Hepatic stellate cell (primary cell): ENCODE measurements around the gene CNEP1R1.

Experiments
- DNase-seq: peaks from one replicate; pipeline ENCODE4 v3.0.0; 2011; ENCODE audit warnings: low spot score

The CNEP1R1 gene

DNA sequence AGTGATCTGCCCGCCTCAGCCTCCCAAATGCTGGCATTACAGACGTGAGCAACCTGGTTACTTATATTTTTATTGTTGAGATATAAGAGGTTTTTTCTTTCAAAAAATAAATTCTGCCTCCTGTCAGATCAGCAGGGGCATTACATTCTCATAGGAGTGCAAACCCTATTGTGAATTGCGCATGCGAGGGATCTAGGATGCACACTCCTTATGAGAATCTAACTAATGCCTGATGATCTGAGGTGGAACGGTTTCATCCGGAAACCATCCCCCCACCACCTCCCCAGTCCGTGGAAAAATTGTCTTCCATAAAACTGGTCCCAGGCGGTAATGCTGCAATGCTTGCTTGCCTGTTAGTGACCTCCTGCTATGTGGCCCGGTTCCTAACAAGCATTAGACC is 7.5 kb upstream of the CNEP1R1 start:
- DNase-seq: no peak

DNA sequence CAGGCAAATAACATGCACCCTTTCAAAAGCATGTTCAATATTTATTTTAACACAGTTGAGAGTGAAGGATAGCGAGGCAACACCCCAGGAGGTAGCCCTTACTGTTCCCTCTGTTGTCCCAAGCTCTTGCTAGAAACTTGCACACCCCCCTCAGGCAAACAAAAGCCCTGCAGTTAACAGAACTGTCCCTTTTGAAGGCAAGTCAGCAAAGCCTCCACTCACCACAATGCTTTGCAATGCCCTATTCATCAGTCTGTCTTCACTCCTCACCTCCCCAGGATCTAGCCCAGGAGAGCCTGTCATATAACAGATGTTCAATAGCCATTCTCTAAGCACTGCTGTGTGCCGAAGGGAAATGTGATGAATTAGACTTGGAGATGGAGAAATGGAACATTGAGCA is 3.5 kb upstream of the CNEP1R1 start:
- DNase-seq: no peak

DNA sequence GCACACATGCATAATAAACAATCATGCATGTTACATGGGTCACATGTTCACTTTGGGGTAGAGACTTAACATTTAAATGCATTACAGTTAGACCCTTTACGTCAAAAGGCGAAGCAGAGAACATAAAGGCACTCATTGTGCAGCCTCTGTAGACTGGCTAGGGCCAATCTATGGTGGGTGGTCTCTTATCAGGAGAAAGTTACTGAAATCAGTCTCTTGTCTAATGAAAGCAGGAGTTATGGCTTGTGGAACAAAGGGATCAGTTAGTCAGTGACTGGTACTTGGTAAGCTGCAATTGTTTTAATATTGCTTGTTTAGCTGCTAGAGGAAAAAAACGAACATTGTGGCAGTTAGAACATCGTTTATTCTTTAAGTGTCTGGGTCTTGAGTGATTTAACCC is 1.4 kb upstream of the CNEP1R1 start:
- no peak for DNase-seq

DNA sequence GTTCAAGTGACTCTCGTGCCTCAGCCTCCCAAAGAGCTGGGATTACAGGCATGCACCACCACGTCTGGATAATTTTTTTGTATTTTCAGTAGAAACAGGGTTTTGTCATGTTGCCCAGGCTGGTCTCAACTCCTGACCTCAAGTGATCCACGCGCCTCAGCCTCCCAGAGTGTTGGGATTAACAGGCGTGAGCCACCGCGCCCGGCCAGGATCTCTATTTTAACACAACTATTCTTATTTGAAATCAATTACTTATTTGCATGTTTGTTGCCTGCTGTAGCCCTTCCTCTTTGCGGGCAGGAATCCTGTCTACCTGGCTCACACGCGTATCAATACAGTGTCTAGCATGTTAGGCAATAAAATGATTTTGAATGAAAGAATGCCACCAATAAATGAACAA is 818 bp upstream of the CNEP1R1 start:
- no peak for DNase-seq

DNA sequence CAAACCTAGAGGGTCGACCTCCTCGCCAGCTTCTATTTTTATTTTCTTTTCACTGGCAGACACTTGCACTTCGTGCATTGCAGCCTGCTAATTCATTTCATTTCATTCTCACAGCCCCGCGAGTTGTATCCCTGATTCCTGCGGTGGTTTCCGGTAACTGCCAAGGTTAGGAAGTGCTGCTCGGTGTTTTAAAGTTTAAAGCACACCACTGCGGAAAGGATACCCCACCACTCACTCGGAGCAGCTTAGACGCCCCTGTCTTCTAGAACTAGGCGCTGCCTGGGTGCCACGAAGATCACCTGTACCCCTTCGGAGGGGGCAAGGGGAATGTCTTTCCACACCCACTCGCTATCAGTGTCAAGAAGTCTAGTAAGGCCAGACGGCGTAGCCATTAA is 509 bp downstream of the CNEP1R1 start:
- peak; percentile 26 for DNase-seq

DNA sequence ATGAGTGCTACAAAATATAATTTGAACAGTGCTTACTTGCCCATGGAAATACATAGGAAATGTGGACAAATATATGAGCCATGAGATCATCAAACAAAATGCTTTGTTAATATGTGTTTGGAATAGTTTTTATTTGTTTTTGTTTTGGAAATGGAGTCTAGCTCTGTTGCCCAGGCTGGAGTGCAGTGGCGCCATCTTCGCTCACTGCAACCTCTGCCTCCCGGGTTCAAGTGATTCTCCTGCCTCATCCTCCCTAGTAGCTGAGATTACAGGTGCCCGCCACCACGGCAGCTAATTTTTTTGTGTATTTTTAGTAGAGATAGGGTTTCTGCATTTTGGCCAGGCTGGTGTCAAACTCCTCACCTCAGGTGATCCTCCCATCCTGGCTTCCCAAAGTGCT is 2.8 kb downstream of the CNEP1R1 start:
- DNase-seq: no peak

DNA sequence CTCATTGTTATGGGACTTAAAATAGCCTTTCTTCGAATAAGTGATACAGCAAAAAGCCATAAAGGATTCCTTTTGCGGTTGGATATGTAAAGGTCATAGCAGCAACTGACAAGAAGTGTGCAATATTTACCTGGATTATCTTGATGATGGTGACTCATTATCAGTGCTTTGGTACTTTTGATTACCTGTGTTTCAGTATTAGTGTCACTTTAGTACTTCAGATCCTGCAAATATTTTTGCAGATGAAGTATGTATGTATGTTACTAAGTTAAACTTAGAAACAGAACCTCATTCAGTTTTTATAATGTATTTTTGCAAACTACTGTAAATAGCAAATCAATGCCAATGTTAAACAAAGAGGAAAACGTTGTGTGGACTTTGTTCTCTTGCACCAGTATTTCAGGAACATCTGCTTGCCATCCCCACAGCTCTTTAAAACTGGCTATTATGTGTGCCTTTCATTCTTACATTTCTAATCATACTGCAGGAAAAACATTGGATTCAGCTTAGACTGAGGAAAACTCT is 10.5 kb downstream of the CNEP1R1 start:
- DNase-seq: no peak

DNA sequence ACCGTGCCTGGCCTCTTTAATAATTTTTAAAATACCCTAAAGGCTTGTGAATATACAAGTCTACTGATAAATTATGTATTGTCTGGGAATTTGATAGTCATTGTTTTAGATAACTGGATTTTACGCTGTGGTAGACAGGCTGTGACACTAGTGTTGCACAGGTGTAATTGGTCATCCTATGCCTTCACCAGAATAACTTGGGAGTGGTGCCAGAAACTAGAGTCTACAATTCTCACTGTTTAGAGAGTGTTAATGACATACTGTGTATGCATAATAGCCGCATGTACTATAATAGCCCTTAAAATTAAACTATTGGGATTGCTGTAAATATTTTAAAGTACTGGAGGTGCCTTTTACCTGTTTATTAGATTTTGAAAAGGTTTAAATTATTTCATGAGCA is 11.4 kb downstream of the CNEP1R1 start:
- no peak for DNase-seq

DNA sequence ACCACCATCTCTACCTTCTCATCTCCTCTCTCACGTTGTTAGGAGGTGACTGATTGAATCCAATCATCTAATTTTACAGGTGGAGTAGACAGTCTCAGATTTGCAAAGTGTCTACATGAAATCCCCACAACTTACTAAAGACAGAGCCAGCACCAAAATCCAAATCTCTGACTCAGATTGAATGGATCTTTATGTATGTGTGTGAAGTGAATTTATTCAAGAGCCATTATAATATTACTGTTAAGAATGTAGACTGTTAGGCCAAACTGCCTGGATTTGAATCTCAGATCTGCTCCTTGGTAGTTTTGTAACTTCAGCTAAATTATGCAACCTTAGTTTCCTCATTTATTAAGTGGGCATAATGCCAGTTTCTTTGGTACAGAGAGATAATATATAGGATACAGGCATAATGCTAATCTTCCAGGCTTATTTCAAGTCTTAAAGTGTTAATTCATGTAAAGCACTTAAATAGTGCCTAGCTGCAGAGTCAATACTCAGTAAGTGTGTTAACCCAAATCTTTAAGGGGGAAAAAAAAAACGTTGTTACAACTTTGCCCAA is 12.7 kb downstream of the CNEP1R1 start:
- DNase-seq: no peak

DNA sequence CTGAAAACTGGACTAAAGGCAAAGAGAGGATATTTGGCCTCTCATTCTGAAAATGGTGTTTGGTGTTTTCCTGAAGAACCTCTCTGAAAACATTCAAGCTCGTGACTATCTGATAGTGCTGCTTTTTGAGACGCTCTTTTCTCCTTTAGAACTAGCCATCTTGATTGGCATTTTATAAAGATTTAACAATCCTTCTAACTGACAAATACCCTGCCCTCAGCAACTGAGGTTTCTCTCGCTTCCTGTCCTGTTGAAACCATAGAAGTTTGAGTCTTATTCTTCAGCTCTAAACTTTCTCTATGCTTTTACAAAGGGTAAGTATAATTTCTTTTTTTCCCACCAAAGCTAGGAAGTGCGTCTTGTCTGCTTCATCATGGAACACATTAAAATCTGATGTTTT is 13.3 kb downstream of the CNEP1R1 start:
- no peak for DNase-seq

DNA sequence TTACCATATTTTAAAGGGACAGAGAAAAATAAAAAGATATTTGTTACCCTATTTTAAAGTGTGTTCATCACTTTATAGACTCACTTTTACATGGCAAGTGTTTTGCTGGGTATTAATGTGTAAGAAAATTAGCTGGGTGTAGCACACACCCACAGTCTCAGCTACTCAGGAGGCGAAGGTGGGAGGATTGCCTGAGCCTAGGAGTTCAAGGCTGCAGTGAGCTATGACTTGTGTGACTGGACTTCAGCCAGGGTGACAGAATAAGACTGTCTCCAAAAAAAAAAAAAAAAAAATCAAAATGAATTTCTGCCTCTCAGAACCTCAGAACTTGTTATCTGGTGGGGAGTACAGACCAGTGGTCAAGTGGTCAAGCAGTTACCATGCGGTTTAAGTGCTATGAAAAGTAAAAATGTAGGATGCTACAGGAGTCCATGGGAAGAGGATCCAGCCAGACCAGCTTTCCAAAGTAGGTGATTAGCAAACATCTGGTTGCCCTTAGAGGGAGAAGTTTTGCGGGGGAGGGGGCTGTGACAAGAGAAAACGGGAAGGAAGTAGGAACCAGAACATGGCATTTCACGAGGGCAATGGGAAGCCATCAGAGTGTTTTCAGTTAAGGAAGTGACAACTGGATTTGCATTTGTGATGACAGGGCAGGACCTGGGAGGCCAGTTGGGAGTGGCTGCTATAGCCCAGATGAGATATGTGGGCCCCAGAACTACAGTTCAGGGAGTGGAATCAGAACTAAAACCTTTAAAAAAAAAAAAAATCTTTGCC is 13.9 kb downstream of the CNEP1R1 start:
- no peak for DNase-seq

DNA sequence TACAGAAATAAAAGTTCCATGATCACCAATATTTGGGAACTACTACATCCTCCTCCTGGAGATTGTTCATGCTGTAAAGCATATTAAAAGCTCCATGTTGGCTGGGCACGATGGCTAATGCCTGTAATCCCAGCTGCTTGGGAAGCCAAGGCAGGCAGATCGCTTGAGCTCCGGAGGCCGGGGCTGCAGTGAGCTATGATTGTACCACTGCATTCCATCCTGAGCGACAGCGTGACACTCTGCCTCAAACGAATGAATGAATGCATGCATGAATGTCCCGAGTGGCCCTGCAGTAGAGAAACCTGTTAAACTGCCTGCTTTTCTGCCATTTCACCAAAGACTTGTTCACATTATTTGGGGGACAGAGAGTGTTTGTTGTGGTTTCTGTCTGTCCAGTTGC is 15.0 kb downstream of the CNEP1R1 start:
- DNase-seq: no peak

DNA sequence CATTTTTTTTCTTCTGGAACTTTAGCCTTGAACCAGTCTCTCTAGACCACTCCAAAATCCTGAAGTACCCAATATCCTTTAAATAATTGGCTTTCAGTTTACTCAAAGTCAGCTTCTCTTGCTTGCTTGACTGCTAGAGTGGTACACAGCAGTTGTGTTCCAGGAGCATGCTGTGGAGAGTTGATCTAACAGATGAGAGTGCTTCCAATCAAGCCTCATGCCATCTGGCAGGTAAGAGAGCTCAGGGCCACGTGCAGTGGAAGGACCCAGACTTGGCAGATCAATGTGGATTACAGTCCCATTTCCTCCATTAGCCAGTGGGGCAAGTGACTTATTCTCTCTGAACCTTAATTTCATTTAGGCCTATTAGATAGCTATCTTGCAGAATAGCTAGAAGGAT is 15.7 kb downstream of the CNEP1R1 start:
- no peak for DNase-seq

DNA sequence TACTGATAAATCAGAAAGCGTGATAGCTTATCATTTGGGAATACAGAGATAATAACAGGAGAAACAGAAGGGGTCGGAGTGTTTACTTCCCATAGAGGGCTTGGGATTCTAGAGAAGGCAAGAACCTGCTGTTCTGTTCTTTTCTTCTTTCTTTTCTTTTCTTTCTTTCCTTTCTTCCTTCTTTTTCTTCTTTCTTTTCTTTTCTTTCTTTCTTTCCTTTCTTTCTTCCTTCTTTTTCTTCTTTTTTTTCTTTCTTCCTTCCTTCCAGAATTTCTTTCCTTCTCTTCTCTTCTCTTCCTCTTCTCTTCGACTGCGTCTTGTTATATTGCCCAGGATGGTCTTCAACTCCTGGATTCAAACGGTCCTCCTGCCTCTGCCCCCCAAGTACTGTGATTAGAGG is 18.3 kb downstream of the CNEP1R1 start:
- DNase-seq: no peak

DNA sequence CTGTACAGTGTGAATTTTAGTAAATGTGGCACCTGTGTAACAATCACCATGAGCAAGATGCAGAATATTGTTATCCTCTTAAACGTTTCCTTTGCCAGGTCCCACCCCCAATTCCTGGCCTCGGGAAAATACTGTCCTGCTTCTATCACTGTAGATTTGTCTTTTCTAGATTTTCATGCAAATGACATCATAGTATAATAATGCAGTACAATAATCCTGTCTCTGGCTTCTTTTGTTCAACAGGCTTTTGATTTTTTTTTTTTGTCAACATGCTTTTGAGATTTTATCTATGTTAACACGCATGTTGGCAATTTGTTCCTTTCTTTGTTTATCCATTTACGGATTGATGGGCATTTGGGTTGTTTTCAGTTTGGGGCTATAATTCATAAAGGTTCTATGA is 20.4 kb downstream of the CNEP1R1 start:
- DNase-seq: no peak

DNA sequence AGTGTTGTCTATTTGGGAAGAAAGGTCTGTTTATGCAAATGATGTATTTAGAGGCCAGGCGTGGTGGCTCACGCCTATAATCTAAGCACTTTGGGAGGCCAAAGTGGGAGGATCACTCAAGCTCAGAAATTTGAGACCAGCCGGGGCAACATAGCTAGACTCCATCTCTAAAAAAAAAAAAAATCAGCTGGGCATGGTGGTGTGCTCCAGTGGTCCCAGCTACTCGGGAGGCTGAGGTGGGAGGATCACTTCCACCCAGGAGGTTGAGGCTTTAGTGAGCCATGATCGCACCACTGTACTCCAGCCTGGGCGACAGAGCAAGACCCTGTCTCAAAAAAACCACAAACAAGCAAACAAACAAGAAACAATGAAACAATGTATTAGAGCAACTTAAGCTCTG is 21.8 kb downstream of the CNEP1R1 start:
- no peak for DNase-seq

DNA sequence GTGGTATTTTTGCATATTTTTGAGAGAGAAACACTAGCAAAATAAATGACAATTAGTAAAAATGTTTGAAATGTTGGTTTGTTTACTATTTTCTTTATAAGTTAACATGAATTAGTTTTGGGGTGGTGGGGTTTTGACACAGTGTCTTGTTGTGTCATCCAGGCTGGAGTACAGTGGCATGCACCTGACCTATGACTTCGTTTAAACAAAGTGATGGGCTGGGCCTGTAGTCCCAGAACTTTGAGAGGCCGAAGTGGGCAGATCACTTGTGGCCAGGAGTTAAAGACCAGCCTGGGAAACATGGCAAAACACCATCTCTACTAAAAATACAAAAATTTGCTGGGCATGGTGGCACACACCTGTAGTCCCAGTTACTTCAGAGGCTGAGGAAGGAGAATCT is 22.8 kb downstream of the CNEP1R1 start:
- no peak for DNase-seq

DNA sequence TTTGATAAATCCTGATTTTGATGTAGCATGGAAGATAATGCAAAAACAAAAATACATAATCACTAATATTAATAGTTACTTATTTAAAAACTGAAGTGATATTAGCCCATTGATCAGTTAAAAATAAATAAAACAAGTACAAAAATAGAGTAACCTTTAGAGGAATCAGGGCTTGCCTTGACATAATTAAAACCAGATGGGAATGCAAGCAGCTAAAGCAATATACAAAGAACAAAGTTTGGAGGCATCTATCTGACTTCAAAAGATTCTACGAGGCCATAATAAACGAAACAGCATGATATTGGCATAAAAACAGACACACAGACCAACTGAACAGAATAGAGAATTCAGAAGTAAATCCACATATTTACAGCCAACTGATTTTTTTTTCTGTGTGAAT is 25.8 kb downstream of the CNEP1R1 start:
- DNase-seq: no peak

DNA sequence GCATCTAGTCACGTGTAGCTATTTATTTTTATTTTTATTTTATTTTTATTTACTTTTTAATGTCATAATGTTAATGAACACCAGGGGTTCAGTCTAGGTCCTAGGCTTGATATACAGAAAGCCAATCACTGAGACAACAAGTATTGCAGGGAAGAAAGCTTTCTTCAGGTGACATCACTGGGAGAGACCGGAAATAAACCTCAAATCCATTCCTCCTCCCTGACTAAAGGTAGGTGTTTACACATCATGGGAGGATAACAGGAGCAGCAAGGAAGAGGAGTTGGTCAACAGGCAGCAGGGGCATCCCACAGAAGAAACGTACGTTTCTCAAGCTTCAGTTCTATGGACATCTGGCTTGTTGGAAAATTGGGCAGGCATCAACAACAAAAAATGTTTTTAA is 31.2 kb downstream of the CNEP1R1 start:
- DNase-seq: no peak

DNA sequence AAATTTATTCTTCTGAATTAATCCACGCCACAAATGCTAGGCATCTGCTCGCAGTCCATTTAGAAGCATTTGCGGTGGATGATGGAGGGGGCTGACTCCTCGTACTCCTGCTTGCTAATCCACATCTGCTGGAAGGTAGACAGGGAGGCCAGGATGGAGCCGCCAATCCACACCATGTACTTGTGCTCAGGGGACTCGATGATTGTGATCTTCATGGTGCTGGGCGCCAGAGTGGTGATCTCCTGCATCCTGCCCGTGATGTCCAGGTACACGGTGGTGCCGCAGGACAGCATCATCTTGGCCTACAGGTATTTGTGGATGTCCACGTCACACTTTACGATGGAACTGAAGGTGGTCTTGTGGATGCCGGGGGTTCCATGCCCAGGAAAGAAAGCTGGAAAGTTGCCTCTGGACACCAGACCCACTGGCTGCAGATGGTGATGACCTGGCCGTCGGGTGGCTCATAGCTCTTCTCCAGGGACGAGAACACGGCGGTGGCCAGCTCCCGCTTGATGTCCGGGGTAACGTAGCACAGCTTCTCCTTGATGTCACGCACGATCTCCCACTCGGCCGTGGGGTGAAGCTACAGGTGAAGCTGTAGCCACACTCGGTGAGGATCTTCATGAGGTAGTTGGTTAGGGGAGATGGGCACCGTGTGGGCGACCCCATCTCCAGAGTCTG is 33.2 kb downstream of the CNEP1R1 start:
- DNase-seq: no peak

DNA sequence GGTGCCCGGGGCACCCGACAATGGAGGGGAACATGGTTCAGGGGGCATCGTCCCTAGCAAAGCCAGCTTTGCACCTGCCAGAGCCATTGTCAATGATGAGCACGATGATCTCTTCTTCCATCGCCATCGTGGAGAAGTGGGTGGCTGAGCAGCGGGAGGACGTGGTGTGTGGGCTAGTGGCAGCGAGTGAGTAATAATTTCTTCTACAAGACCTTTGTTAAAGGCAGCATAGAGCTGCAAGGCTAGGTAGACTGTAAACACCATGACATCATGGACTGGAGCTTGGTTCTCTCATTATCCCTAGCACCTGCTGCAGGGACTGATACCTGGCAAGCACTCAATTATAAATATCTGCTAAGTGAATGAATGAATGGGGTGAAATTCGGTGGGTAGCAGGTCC is 34.1 kb downstream of the CNEP1R1 start:
- no peak for DNase-seq

DNA sequence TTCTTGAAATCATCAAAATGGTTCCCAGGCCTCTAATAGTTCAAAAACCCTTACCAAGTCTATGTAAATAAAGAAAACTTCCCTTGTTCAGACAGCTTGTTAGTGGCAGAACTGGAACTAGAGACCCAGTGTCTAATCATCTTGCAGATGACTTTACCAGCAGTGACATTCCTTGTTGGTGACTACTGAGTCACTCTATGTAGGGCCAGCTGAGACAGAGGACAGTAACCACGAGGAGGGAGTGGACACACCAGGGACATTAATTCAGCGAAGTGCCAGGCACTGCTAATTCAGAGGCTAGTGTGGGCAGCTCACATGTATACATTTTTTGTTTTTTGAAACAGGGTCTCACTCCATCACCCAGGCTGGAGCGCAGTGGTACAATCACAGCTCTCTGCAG is 34.6 kb downstream of the CNEP1R1 start:
- DNase-seq: no peak

DNA sequence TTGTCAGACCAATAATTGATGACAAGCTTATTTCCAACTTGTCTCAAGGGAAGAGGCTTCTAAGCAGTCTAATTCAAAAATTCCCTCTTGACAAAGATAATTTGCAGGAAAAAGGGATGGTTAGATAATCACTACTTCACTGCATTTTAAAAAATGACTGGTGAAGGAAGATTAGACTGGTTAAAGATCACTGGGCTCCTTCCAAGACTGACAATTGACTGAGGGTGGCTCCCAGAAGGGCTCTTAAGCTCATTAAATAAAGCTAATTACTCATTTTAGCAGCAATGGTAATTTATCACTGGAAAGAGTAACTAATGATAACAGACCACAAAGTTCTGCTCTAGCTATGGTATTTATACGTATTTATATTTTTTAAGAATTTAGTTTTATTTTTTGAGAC is 36.3 kb downstream of the CNEP1R1 start:
- DNase-seq: no peak

DNA sequence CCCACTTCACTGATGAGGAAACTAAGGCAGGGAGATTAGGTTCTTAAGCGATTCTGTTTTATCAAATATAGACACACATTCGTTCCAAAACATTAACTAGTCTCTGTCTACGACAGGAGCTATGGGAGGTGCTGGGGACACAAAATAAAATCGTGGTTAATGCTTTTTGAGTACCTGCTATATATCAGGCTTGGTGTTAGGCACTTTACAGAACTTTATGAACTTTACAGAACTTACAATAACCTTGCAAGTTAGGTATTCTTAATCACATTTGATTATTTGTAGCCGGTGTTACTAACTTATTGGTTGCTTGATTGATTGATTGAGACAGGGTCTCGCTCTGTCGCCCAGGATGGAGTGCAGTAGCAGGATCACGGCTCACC is 40.2 kb downstream of the CNEP1R1 start:
- no peak for DNase-seq
